Mucosa of rectum (tissue), 2 donors: ENCODE data around the gene FLNC.

Experiments
- H3K27ac ChIP-seq, 2 donors: one replicate each; pipeline ENCODE4 v1.7.0; 2013; ENCODE audit warnings: inconsistent platforms in 2 of 2, low read depth in 2 of 2, low read length in 2 of 2
- H3K27me3 ChIP-seq, 2 donors: one replicate each; pipeline ENCODE4 v1.7.0; 2013; ENCODE audit warnings: low read length in 2 of 2; ENCODE audit not compliant: control insufficient read depth in 2 of 2, insufficient read depth in 2 of 2
- H3K36me3 ChIP-seq, 2 donors: one replicate each; pipeline ENCODE4 v1.7.0; 2013; ENCODE audit warnings: low read length in 2 of 2; ENCODE audit not compliant: control insufficient read depth in 2 of 2, insufficient read depth in 2 of 2
- H3K4me1 ChIP-seq, 2 donors: one replicate each; pipeline ENCODE4 v1.7.0; 2013; ENCODE audit warnings: low read length in 2 of 2, mild to moderate bottlenecking in 1 of 2; ENCODE audit not compliant: control insufficient read depth in 2 of 2, insufficient read depth in 2 of 2
- H3K4me3 ChIP-seq, 2 donors: one replicate each; pipeline ENCODE4 v1.7.0; 2013; ENCODE audit warnings: low read length in 2 of 2
- H3K9ac ChIP-seq, 2 donors: one replicate each; pipeline ENCODE4 v1.7.0; 2013; ENCODE audit warnings: low read length in 2 of 2, low read depth in 1 of 2, mild to moderate bottlenecking in 1 of 2
- H3K9me3 ChIP-seq, 2 donors: one replicate each; pipeline ENCODE4 v1.7.0; 2013; ENCODE audit warnings: low read length in 2 of 2; ENCODE audit not compliant: control insufficient read depth in 2 of 2
- donor health status: healthy.
- donor health status: Normal muscosa, but diverticular disease.

The FLNC gene

DNA sequence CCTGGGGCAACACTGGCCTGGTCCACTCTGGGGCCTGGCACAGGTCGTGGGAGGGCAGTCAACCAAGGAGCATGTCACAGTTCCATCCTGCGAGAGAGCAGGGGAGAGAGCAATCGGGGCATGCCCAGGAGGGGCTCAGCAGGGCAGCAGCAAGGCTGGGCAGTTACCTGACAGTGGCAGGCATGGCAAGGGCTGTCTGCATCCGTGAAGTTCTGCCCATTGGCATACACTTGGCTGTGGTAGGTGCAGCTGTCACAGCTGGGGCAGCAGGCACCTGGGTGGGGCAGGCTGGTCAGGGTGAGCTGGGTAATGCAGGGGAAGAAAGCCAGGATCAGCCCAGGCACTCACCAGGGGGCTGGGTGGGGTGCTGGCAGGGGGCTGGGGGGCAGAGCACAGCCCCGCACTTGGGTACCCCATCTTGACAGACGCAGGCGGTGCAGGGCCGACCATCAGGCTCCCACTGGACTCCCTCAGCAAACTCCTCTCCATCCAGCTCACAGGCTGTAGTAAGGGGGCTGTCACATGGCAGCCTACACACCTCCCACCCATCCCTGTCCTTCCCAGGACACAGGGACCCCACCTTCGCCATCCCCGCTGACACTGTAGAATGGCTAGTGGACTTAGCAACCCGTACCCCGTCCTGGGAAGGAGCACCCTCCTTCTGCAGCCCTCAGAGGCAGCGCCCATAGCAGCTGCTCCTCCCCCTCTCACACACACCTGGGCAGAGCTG lies 62.5 kb downstream of the FLNC start:
- H3K4me1 ChIP-seq, result peaks cover 4 to 8% of the 10 kb centered on the region in 2 donors
- no peak overlapping the region for H3K9ac ChIP-seq
- H3K4me3 ChIP-seq, result no peak overlapping the region
- no peaks in the 10 kb centered on the region for H3K36me3 ChIP-seq
- H3K27me3 ChIP-seq, result peaks cover 2 to 6% of the 10 kb centered on the region in 2 donors
- H3K27ac ChIP-seq, result no peak overlapping the region
- no peaks in the 10 kb centered on the region for H3K9me3 ChIP-seq

DNA sequence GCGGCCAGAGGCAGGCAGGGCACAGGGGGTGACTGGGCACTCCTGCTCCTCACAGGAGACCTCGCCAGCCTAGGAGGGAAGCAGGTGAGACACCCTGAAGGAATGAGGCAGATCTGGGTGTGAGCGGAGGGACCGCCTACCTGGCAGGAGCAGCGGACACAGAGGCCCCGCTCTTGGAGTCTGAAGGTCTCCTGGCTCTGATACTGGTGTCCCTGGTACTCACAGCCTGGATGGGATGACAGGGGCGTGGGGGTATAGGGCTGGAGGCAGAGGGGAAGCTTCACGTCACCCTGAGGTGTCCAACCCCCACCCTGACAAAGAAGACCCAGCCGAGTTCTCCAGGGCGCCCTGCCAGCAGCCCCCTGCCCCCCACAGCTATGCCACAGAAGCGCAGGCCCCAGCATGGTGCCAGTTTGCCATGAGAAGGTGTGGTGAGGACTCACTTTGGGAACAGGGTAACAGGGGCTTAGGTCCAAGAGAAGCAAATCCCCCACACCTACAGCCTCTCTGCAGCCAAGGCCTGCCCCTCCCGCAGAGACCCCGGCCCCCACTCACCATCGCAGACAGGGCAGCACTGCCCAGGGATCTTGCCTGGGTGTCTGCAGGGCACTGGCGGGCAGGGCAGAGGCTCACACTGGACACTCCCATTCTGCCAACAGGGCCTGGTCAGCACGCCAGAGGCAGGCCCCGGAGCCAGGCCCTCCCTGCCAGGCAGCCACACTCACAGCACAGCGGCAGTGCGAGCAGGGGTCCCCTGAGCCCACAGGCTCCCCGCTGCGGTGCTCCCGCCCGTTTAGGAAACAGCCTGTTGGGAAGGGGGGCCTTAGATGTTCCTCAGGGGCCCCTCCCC lies 63.3 kb downstream of the FLNC start:
- H3K27ac ChIP-seq, result no peak overlapping the region
- peaks cover 2 to 6% of the 10 kb centered on the region in 2 donors for H3K27me3 ChIP-seq
- no peaks in the 10 kb centered on the region for H3K36me3 ChIP-seq
- H3K4me1 ChIP-seq, result peaks cover 4 to 8% of the 10 kb centered on the region in 2 donors
- H3K9me3 ChIP-seq, result no peaks in the 10 kb centered on the region
- H3K9ac ChIP-seq, result no peak overlapping the region
- H3K4me3 ChIP-seq, result no peak overlapping the region

GRCh38 chr7:128894101-128894440 lies 63.9 kb downstream of the FLNC start:
- Histone ChIP-seq H3K36me3 (no peaks in the 10 kb centered on the region), H3K27ac (no peak overlapping the region), H3K27me3 (peaks cover 2 to 6% of the 10 kb centered on the region in 2 donors), H3K4me3 (no peak overlapping the region), H3K9me3 (no peaks in the 10 kb centered on the region), H3K4me1 (peaks cover 4 to 8% of the 10 kb centered on the region in 2 donors), H3K9ac (no peak overlapping the region)

- no peaks in the 10 kb centered on the region for H3K36me3 ChIP-seq
- no peak overlapping the region for H3K9ac ChIP-seq
- H3K27ac ChIP-seq, result no peak overlapping the region
- H3K27me3 ChIP-seq, result peaks cover 0 to 6% of the 10 kb centered on the region in 2 donors
- no peaks in the 10 kb centered on the region for H3K9me3 ChIP-seq
- H3K4me3 ChIP-seq, result no peak overlapping the region
- H3K4me1 ChIP-seq, result peaks cover 4 to 8% of the 10 kb centered on the region in 2 donors
These were observed 65.1 kb downstream of the FLNC start for GRCh38 chr7:128895320-128895719.

- Histone ChIP-seq H3K4me1 (peaks cover 0 to 12% of the 10 kb centered on the region in 2 donors), H3K9ac (no peak overlapping the region), H3K27me3 (no peaks in the 10 kb centered on the region), H3K9me3 (no peaks in the 10 kb centered on the region), H3K4me3 (no peak overlapping the region), H3K27ac (no peak overlapping the region), H3K36me3 (no peaks in the 10 kb centered on the region)
These were observed 69.2 kb downstream of the FLNC start for GRCh38 chr7:128899392-128899791.

- H3K4me3 ChIP-seq, result no peak overlapping the region
- no peak overlapping the region for H3K9ac ChIP-seq
- no peaks in the 10 kb centered on the region for H3K36me3 ChIP-seq
- no peak overlapping the region for H3K27ac ChIP-seq
- peaks cover 0 to 14% of the 10 kb centered on the region in 2 donors for H3K4me1 ChIP-seq
- H3K9me3 ChIP-seq, result no peaks in the 10 kb centered on the region
- no peaks in the 10 kb centered on the region for H3K27me3 ChIP-seq
These were observed 70.0 kb downstream of the FLNC start for GRCh38 chr7:128900237-128900636.

DNA sequence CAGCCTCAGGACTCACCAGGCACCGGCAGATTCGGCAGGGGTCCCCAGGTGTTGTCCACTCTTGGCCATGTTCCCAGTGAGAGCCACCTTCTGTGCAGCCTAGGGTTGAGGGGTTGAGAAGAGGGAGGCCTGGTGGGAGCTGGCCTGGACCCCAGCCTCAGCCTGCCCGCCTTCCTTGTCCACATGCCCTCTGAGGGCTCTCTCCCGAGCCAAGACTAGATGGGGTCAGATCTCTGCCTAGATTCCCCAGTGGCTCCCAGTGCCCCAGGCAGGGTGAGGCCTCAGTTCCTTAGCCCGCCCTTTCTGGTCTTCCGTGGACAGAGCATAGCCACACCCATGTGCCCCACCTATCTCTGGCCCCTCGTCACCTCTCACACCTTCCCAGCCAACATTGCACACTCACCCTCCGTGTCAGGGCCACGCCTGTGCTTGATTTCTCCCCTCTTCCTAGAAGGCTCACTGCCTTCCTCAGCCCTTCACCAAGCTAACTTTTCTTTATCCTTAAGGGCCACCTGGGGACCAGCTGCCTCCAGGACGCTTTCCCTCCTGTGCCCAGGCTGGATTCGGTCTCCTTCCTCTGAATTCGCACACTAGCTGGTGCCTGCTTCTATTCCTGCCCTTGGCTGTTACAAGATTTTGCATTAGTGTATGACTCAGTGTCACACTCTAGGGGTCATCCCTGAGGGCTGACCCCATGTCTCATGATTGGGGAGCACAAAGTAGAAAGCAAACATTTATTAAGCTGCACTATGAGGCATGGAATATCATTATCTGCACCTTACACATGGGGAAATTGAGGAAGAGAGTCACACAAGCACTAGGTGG lies 72.8 kb downstream of the FLNC start:
- no peaks in the 10 kb centered on the region for H3K27me3 ChIP-seq
- H3K4me1 ChIP-seq, result peaks cover 0 to 14% of the 10 kb centered on the region in 2 donors
- no peak overlapping the region for H3K4me3 ChIP-seq
- H3K36me3 ChIP-seq, result no peaks in the 10 kb centered on the region
- no peak overlapping the region for H3K9ac ChIP-seq
- H3K9me3 ChIP-seq, result no peaks in the 10 kb centered on the region
- H3K27ac ChIP-seq, result no peak overlapping the region

- peaks cover 2 to 3% of the 10 kb centered on the region in 2 donors for H3K27me3 ChIP-seq
- no peaks in the 10 kb centered on the region for H3K9me3 ChIP-seq
- H3K4me1 ChIP-seq, result peaks cover 0 to 14% of the 10 kb centered on the region in 2 donors
- no peak overlapping the region for H3K27ac ChIP-seq
- no peak overlapping the region for H3K4me3 ChIP-seq
- H3K36me3 ChIP-seq, result no peaks in the 10 kb centered on the region
- no peak overlapping the region for H3K9ac ChIP-seq
These were observed 73.6 kb downstream of the FLNC start for GRCh38 chr7:128903621-128904361.

- Histone ChIP-seq H3K4me1 (peaks cover 0 to 16% of the 10 kb centered on the region in 2 donors), H3K9me3 (no peaks in the 10 kb centered on the region), H3K36me3 (no peaks in the 10 kb centered on the region), H3K27me3 (peaks cover 3 to 4% of the 10 kb centered on the region in 2 donors), H3K4me3 (no peak overlapping the region), H3K9ac (no peak overlapping the region), H3K27ac (no peak overlapping the region)
These were observed 74.4 kb downstream of the FLNC start for GRCh38 chr7:128904381-128905197.
